Measurements from ENCODE around the gene ZC3H12C.
"Not testable (repeated sequence)": the region's sequence is repeated elsewhere in the genome, so short reads cannot be mapped to it uniquely, and the experiment has no call there.

The ZC3H12C gene

DNA sequence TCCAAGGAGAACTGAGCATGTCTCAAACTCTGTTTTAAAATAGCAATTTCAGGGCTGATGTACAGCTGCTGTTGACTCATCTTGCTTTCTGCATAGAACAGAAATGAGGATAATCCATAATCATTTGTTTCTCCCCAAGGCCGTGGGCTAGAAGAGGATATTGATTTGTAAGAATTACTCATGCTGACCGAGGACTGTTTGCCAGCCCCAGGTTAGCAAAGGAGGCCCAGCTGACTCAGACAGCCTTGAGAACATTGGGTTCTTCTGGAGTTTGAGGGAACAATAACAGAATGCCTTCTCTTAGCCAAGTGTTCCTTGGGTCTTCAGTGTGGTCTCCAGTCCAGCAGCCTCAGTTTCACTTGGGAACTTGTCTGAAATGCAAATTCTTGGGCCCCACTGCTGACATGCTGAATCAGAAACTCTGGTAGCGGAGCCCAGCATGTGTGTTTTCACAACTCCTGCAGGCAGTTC, 92.0 kb downstream of the ZC3H12C start:
- DNase-seq (ENCODE audit: low read depth, low spot score) = no peak
- TF ChIP-seq YY1 (IDR thresholded peaks at IDR 0.05; ENCODE audit: insufficient read depth, insufficient read length) (no peak), ZNF274 (IDR thresholded peaks at IDR 0.05; ENCODE audit: low read depth, low read length) (no peak), SUZ12 (IDR thresholded peaks at IDR 0.05; ENCODE audit: extremely low read depth, insufficient read depth, insufficient read length) (no peak)
- no peaks in the 10 kb centered on the region for H3K27me3 ChIP-seq (ENCODE audit: insufficient read depth, insufficient read length)
- H3K4me3 ChIP-seq (ENCODE audit: insufficient read length, low read depth) = no peak overlapping the region
- H3K36me3 ChIP-seq (ENCODE audit: insufficient read depth, insufficient read length, low read length) = no peaks in the 10 kb centered on the region
- H3K9me3 ChIP-seq (ENCODE audit: insufficient read depth, low read length) = no peaks in the 10 kb centered on the region
- H3K4me1 ChIP-seq (ENCODE audit: insufficient read depth, insufficient read length) = peaks cover 5% of the 10 kb centered on the region
- H3K9ac ChIP-seq (ENCODE audit: insufficient read length, low read depth) = no peak overlapping the region

DNA sequence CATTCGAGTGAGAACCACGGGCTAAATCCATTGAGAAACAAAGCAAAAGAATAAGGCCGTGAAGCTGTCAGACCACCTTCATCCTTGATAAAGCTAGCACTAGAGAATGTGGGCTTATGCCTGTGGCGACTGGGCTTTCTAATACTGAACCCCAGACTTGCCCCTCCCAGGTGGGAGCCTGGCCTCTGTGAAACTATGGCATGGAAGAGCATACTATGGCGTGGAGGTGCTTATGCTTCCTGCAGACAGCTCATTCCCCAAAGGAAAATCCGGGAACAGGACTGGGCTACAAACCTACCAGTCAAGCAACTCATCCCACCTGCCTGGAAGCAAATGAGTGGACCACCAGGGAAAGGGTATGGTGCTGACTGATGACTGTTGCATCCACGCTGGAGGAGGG, 92.4 kb downstream of the ZC3H12C start:
- H3K4me1 ChIP-seq (ENCODE audit: insufficient read depth, insufficient read length) = peaks cover 5% of the 10 kb centered on the region
- no peak for TF ChIP-seq SUZ12 (IDR thresholded peaks at IDR 0.05; ENCODE audit: extremely low read depth, insufficient read depth, insufficient read length)
- no peak for TF ChIP-seq YY1 (IDR thresholded peaks at IDR 0.05; ENCODE audit: insufficient read depth, insufficient read length)
- no peak for TF ChIP-seq ZNF274 (IDR thresholded peaks at IDR 0.05; ENCODE audit: low read depth, low read length)

GRCh38 chr11:110186456-110186855, 93.3 kb downstream of the ZC3H12C start:
- Histone ChIP-seq H3K27me3 (ENCODE audit: insufficient read depth, insufficient read length) (no peaks in the 10 kb centered on the region), H3K9me3 (ENCODE audit: insufficient read depth, low read length) (no peaks in the 10 kb centered on the region), H3K9ac (ENCODE audit: insufficient read length, low read depth) (no peak overlapping the region), H3K4me1 (ENCODE audit: insufficient read depth, insufficient read length) (peaks cover 5% of the 10 kb centered on the region), H3K4me3 (ENCODE audit: insufficient read length, low read depth) (no peak overlapping the region), H3K36me3 (ENCODE audit: insufficient read depth, insufficient read length, low read length) (no peaks in the 10 kb centered on the region)
- DNase-seq (ENCODE audit: low read depth, low spot score) = no peak
- no peak for TF ChIP-seq SUZ12 (IDR thresholded peaks at IDR 0.05; ENCODE audit: extremely low read depth, insufficient read depth, insufficient read length)
- TF ChIP-seq ZNF274 (IDR thresholded peaks at IDR 0.05; ENCODE audit: low read depth, low read length) = no peak
- TF ChIP-seq YY1 (IDR thresholded peaks at IDR 0.05; ENCODE audit: insufficient read depth, insufficient read length) = no peak

More for the DNA sequence above, 92.4 kb downstream of the ZC3H12C start:
- Histone ChIP-seq H3K4me3 (ENCODE audit: insufficient read length, low read depth) (no peak overlapping the region), H3K36me3 (ENCODE audit: insufficient read depth, insufficient read length, low read length) (no peaks in the 10 kb centered on the region), H3K27me3 (ENCODE audit: insufficient read depth, insufficient read length) (no peaks in the 10 kb centered on the region), H3K9ac (ENCODE audit: insufficient read length, low read depth) (no peak overlapping the region), H3K9me3 (ENCODE audit: insufficient read depth, low read length) (no peaks in the 10 kb centered on the region)
- DNase-seq (ENCODE audit: low read depth, low spot score) = no peak

- H3K27me3 ChIP-seq (ENCODE audit: insufficient read depth, insufficient read length) = no peaks in the 10 kb centered on the region
- H3K4me1 ChIP-seq (ENCODE audit: insufficient read depth, insufficient read length) = peaks cover 5% of the 10 kb centered on the region
- TF ChIP-seq YY1 (IDR thresholded peaks at IDR 0.05; ENCODE audit: insufficient read depth, insufficient read length) = no peak
- TF ChIP-seq ZNF274 (IDR thresholded peaks at IDR 0.05; ENCODE audit: low read depth, low read length) = no peak
- no peak for TF ChIP-seq SUZ12 (IDR thresholded peaks at IDR 0.05; ENCODE audit: extremely low read depth, insufficient read depth, insufficient read length)
- H3K36me3 ChIP-seq (ENCODE audit: insufficient read depth, insufficient read length, low read length) = no peaks in the 10 kb centered on the region
- H3K9me3 ChIP-seq (ENCODE audit: insufficient read depth, low read length) = no peaks in the 10 kb centered on the region
- DNase-seq (ENCODE audit: low read depth, low spot score) = no peak
- no peak overlapping the region for H3K9ac ChIP-seq (ENCODE audit: insufficient read length, low read depth)
- no peak overlapping the region for H3K4me3 ChIP-seq (ENCODE audit: insufficient read length, low read depth)
These were observed 93.7 kb downstream of the ZC3H12C start for GRCh38 chr11:110186867-110187266.

DNA sequence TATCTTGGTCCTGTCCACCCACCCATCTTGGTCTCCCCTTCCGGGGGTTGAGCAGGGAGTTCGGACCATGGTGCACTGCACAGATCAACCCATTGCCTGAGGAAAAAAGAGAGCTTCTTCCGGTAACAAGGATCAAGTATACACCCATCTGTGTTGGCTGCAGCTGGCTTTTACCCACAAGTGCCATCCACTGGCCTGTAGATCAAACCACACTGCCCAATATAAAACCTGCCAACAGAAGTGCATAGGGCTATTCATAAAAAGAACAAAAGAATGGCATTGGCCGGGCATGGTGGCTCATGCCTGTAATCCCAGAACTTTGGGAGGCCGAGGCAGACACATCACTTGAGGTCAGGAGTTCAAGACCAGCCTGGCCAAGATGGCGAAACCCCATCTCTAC, 94.5 kb downstream of the ZC3H12C start:
- Histone ChIP-seq H3K4me1 (ENCODE audit: insufficient read depth, insufficient read length) (peaks cover 5% of the 10 kb centered on the region), H3K36me3 (ENCODE audit: insufficient read depth, insufficient read length, low read length) (no peaks in the 10 kb centered on the region), H3K27me3 (ENCODE audit: insufficient read depth, insufficient read length) (no peaks in the 10 kb centered on the region), H3K4me3 (ENCODE audit: insufficient read length, low read depth) (no peak overlapping the region), H3K9me3 (ENCODE audit: insufficient read depth, low read length) (no peaks in the 10 kb centered on the region), H3K9ac (ENCODE audit: insufficient read length, low read depth) (no peak overlapping the region)
- TF ChIP-seq YY1 (IDR thresholded peaks at IDR 0.05; ENCODE audit: insufficient read depth, insufficient read length) (no peak), SUZ12 (IDR thresholded peaks at IDR 0.05; ENCODE audit: extremely low read depth, insufficient read depth, insufficient read length) (no peak), ZNF274 (IDR thresholded peaks at IDR 0.05; ENCODE audit: low read depth, low read length) (no peak)
- DNase-seq (ENCODE audit: low read depth, low spot score) = no peak

DNA sequence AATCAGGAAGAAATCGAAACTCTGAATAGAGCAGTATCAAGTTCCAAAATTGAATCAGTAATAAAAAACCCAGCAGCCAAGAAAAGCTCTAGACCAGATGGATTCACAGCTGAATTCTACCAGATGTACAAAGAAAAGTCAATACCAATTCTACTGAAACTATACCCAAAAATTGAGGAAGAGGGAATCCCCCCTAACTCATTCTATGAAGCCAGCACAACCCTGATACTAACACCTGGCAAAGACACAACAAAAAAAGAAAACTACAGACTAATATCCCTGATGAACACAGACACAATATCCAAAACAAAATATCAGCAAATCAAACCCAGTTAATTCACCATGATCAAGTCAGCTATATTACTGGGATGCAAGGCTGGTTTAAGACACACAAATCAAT, 97.7 kb downstream of the ZC3H12C start:
- Histone ChIP-seq H3K4me1 (ENCODE audit: insufficient read depth, insufficient read length) (peaks cover 3% of the 10 kb centered on the region), H3K9ac (ENCODE audit: insufficient read length, low read depth) (no peak overlapping the region), H3K27me3 (ENCODE audit: insufficient read depth, insufficient read length) (no peaks in the 10 kb centered on the region), H3K36me3 (ENCODE audit: insufficient read depth, insufficient read length, low read length) (no peaks in the 10 kb centered on the region), H3K9me3 (ENCODE audit: insufficient read depth, low read length) (no peaks in the 10 kb centered on the region), H3K4me3 (ENCODE audit: insufficient read length, low read depth) (no peak overlapping the region)
- DNase-seq (ENCODE audit: low read depth, low spot score) = no peak
- no peak for TF ChIP-seq SUZ12 (IDR thresholded peaks at IDR 0.05; ENCODE audit: extremely low read depth, insufficient read depth, insufficient read length)
- TF ChIP-seq ZNF274 (IDR thresholded peaks at IDR 0.05; ENCODE audit: low read depth, low read length) = no peak
- no peak for TF ChIP-seq YY1 (IDR thresholded peaks at IDR 0.05; ENCODE audit: insufficient read depth, insufficient read length)

- H3K9me3 ChIP-seq (ENCODE audit: insufficient read depth, low read length); H3K36me3 ChIP-seq (ENCODE audit: insufficient read depth, insufficient read length, low read length); H3K4me1 ChIP-seq (ENCODE audit: insufficient read depth, insufficient read length); H3K27me3 ChIP-seq (ENCODE audit: insufficient read depth, insufficient read length); DNase-seq (ENCODE audit: low read depth, low spot score); H3K4me3 ChIP-seq (ENCODE audit: insufficient read length, low read depth); H3K9ac ChIP-seq (ENCODE audit: insufficient read length, low read depth): not testable (repeated sequence)
These were observed 99.6 kb downstream of the ZC3H12C start for GRCh38 chr11:110192604-110193282.

GRCh38 chr11:110194211-110194766, 101.1 kb downstream of the ZC3H12C start:
- H3K27me3 ChIP-seq (ENCODE audit: insufficient read depth, insufficient read length); DNase-seq (ENCODE audit: low read depth, low spot score); H3K9me3 ChIP-seq (ENCODE audit: insufficient read depth, low read length); H3K4me3 ChIP-seq (ENCODE audit: insufficient read length, low read depth); H3K4me1 ChIP-seq (ENCODE audit: insufficient read depth, insufficient read length); H3K9ac ChIP-seq (ENCODE audit: insufficient read length, low read depth); H3K36me3 ChIP-seq (ENCODE audit: insufficient read depth, insufficient read length, low read length): not testable (repeated sequence)

All from NT2/D1 (cell line).